ENCODE measurements around the gene ALDH4A1. TPM values are rescaled to one million over a fixed set of nuclear protein-coding genes. Genes with fewer than 3 reads are reported as not detected.
"Not testable (repeated sequence)": the region's sequence is repeated elsewhere in the genome, so short reads cannot be mapped to it uniquely, and the experiment has no call there.

ALDH4A1 gene
- total RNA-seq, 4 donors from 2014 or later, result 25.1 to 29.5 (median 27.2) TPM

DNA sequence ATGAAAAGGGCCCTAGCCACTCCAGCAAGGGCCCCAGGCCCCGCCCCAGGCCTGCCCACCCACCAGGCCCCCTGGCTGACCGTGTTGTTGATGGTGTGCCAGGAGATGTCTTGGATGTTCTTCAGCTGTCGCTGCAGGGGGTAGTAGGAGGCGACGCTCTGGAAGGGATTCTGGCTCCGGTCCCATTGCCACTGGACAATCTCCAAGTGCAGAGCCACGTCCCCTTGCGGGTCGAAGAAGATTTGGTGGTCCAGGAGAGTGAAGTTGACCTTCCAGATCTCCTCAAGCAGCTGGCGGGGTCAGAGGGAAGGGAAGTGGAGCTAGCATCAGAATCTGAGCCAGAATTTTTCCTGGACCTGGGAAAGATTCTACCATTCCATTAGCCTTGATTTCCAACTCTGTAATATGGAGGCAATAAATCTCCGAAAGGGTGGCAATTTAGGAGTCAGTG is 53.1 kb downstream of the ALDH4A1 start:
- H3K27me3 ChIP-seq, result peaks cover 0 to 45% (median 0%) of the 10 kb centered on the region in 4 donors
- H3K4me3 ChIP-seq, result no peak overlapping the region
- no peak for DNase-seq (ENCODE audit: extremely low spot score)
- H3K27ac ChIP-seq (replicated peaks in 1 of 4), result no peak overlapping the region
- intact Hi-C loops (cut with DNase I), result no loop called here
- no peak for TF ChIP-seq POLR2A (IDR thresholded peaks at IDR 0.05; ENCODE audit: low read depth)
- peaks cover 0 to 6% (median 4%) of the 10 kb centered on the region in 4 donors for H3K4me1 ChIP-seq
- no peaks in the 10 kb centered on the region for H3K36me3 ChIP-seq
- H3K9me3 ChIP-seq, result peaks cover 0 to 5% (median 2%) of the 10 kb centered on the region in 4 donors
- 35% methylated on average over 7 of the region's 11 CpGs for WGBS

DNA sequence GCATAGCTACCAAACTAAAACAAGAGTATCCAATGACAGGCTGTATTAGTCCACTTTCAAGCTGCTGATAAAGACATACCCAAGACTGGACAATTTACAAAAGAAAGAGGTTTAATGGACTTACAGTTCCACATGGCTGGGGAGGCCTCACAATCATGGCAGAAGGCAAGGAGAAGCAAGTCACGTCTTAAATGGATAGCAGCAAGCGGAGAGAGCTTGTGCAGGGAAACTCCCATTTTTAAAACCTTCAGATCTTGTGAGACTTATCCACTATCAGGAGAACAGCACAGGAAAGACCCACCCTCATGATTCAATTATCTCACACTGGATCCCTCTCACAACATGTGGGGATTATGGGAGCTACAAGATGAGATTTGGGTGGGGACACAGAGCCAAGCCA is 54.6 kb downstream of the ALDH4A1 start:
- WGBS, result 94% methylated on average over 2 of the region's 2 CpGs
- H3K27ac ChIP-seq (replicated peaks in 1 of 4); intact Hi-C loops (cut with DNase I); H3K4me3 ChIP-seq; H3K4me1 ChIP-seq; H3K9me3 ChIP-seq; H3K36me3 ChIP-seq; DNase-seq (ENCODE audit: extremely low spot score): not testable (repeated sequence)
- peaks cover 0 to 42% (median 0%) of the 10 kb centered on the region in 4 donors for H3K27me3 ChIP-seq

DNA sequence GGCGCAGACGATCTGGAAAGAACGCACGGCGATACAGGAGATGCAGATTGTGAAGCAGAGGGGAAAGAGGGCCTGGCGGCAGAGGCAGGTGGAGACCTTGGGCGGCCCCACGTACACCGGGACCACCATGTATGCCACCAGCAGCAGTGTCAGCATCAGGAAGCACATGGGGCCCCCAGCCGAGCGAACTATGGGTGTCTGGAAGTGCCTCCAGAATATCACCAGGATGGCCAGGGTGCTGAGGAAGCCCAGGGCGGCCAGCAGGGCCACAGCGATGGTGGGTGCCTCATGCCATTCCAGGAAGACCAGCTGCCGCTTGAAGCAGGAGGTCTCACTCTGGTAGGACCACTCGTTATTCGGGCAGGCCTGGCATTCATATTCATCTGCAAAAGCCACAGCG is 62.2 kb downstream of the ALDH4A1 start:
- TF ChIP-seq EP300 (IDR thresholded peaks at IDR 0.05), result no peak
- TF ChIP-seq, protein P1, sequence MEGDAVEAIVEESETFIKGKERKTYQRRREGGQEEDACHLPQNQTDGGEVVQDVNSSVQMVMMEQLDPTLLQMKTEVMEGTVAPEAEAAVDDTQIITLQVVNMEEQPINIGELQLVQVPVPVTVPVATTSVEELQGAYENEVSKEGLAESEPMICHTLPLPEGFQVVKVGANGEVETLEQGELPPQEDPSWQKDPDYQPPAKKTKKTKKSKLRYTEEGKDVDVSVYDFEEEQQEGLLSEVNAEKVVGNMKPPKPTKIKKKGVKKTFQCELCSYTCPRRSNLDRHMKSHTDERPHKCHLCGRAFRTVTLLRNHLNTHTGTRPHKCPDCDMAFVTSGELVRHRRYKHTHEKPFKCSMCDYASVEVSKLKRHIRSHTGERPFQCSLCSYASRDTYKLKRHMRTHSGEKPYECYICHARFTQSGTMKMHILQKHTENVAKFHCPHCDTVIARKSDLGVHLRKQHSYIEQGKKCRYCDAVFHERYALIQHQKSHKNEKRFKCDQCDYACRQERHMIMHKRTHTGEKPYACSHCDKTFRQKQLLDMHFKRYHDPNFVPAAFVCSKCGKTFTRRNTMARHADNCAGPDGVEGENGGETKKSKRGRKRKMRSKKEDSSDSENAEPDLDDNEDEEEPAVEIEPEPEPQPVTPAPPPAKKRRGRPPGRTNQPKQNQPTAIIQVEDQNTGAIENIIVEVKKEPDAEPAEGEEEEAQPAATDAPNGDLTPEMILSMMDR (IDR thresholded peaks at IDR 0.05), result no peak
- no peak overlapping the region for H3K27ac ChIP-seq (replicated peaks in 1 of 4)
- peaks cover 0 to 9% (median 0%) of the 10 kb centered on the region in 4 donors for H3K9me3 ChIP-seq
- H3K4me3 ChIP-seq, result no peak overlapping the region
- peaks cover 0 to 58% (median 0%) of the 10 kb centered on the region in 4 donors for H3K27me3 ChIP-seq
- no peaks in the 10 kb centered on the region for H3K36me3 ChIP-seq
- intact Hi-C loops (cut with DNase I), result no loop called here
- DNase-seq (ENCODE audit: extremely low spot score), result no peak
- WGBS, result 97% methylated on average over 12 of the region's 17 CpGs
- H3K4me1 ChIP-seq, result no peaks in the 10 kb centered on the region

DNA sequence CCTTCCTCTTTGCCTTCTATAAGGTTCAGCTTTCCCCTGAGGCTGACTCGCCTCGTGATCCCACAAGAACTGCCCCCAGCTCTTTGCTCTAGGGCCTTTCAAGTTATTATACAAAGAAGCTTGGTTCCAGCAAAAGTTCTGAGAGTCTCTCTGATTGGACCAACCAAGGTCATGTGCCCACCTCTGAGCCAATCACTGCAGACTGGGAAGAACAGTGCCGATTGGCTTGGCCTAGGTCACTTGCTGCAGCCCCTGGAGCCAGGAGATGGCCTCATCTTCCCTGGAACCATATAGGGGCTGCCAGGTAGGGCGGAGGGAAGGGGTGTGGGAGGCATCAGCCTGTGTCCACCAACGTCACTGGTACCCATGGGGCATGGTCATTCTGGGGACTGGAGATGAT is 65.7 kb downstream of the ALDH4A1 start:
- intact Hi-C loops (cut with DNase I), result no loop called here
- WGBS, result 78% methylated on average over 5 of the region's 5 CpGs
- TF ChIP-seq POLR2AphosphoS5 (IDR thresholded peaks at IDR 0.05) (no peak), POLR2A (IDR thresholded peaks at IDR 0.05; ENCODE audit: low read depth) (no peak), EP300 (IDR thresholded peaks at IDR 0.05) (no peak)
- TF ChIP-seq, protein P1 (IDR thresholded peaks at IDR 0.05), result no peak
- no peak for DNase-seq (ENCODE audit: extremely low spot score)
- Histone ChIP-seq H3K9me3 (no peaks in the 10 kb centered on the region), H3K36me3 (no peaks in the 10 kb centered on the region), H3K27me3 (peaks cover 0 to 82% (median 2%) of the 10 kb centered on the region in 4 donors), H3K4me3 (no peak overlapping the region), H3K4me1 (no peaks in the 10 kb centered on the region), H3K27ac (replicated peaks in 1 of 4) (no peak overlapping the region)

DNA sequence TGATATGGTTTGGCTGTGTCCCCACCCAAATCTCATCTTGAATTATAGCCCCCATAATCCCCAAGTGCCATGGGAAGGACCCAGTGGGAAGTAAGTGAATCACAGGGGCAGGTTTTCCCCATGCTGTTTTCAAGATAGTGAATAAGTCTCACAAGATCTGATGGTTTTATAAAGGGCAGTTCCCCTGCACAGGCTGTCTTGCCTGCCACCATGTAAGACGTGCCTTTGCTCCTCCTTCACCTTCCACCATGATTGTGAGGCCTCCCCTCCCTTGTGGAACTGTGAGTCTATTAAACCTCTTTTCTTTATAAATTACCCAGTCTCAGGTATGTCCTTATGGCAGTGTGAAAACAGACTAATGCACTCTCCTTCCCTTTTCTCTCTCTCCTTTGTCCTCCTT is 70.0 kb downstream of the ALDH4A1 start:
- H3K4me3 ChIP-seq; H3K27ac ChIP-seq (replicated peaks in 1 of 4); intact Hi-C loops (cut with DNase I); H3K9me3 ChIP-seq; DNase-seq (ENCODE audit: extremely low spot score); H3K36me3 ChIP-seq; H3K4me1 ChIP-seq: not testable (repeated sequence)
- 44% methylated on average over 1 of the region's 1 CpG for WGBS
- H3K27me3 ChIP-seq, result peaks cover 0 to 66% (median 2%) of the 10 kb centered on the region in 4 donors

DNA sequence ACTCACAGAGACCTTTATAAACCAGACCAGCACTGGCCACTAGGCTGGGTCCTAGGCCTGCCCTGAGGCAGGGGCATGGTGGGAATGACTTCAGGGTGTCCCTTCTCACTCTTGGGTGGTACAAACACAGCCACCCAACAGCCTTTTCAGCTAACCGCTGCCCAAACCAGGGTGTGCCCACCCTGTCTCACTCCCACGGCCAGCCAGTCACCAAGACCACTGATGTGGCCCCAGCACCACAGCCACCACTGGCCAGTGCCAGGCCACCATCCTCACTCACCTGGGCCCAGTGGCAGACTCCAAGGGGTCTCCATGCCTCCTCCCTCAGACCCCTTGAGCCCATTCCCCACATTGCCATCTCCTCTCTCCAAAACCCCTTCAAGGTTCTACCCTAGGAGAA is 70.7 kb downstream of the ALDH4A1 start:
- DNase-seq (ENCODE audit: extremely low spot score), result no peak
- Histone ChIP-seq H3K9me3 (peaks cover 0 to 4% (median 0%) of the 10 kb centered on the region in 4 donors), H3K4me1 (no peaks in the 10 kb centered on the region), H3K27ac (replicated peaks in 1 of 4) (no peak overlapping the region), H3K36me3 (no peaks in the 10 kb centered on the region), H3K4me3 (no peak overlapping the region), H3K27me3 (peaks cover 0 to 66% (median 2%) of the 10 kb centered on the region in 4 donors)
- intact Hi-C loops (cut with DNase I), result no loop called here
- TF ChIP-seq, protein P1 (IDR thresholded peaks at IDR 0.05), result no peak
- TF ChIP-seq POLR2A (IDR thresholded peaks at IDR 0.05; ENCODE audit: low read depth) (no peak), EP300 (IDR thresholded peaks at IDR 0.05) (no peak), POLR2AphosphoS5 (IDR thresholded peaks at IDR 0.05) (no peak)
- 93% methylated on average over 2 of the region's 2 CpGs for WGBS

Measured in esophagus muscularis mucosa (tissue), 4 donors.